ENCODE data around the gene KDM3B.

DNA sequence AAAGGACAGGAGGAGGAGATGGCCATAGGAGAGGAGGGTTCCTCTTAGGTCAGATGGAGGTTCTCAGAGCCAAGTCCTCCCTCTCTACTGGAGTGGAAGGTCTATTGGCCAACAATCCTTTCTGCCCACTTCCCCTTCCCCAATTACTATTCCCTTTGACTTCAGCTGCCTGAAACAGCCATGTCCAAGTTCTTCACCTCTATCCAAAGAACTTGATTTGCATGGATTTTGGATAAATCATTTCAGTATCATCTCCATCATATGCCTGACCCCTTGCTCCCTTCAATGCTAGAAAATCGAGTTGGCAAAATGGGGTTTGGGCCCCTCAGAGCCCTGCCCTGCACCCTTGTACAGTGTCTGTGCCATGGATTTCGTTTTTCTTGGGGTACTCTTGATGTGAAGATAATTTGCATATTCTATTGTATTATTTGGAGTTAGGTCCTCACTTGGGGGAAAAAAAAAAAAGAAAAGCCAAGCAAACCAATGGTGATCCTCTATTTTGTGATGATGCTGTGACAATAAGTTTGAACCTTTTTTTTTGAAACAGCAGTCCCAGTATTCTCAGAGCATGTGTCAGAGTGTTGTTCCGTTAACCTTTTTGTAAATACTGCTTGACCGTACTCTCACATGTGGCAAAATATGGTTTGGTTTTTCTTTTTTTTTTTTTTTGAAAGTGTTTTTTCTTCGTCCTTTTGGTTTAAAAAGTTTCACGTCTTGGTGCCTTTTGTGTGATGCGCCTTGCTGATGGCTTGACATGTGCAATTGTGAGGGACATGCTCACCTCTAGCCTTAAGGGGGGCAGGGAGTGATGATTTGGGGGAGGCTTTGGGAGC lies 115.9 kb downstream of the KDM3B start:
- TF ChIP-seq, protein P1, sequence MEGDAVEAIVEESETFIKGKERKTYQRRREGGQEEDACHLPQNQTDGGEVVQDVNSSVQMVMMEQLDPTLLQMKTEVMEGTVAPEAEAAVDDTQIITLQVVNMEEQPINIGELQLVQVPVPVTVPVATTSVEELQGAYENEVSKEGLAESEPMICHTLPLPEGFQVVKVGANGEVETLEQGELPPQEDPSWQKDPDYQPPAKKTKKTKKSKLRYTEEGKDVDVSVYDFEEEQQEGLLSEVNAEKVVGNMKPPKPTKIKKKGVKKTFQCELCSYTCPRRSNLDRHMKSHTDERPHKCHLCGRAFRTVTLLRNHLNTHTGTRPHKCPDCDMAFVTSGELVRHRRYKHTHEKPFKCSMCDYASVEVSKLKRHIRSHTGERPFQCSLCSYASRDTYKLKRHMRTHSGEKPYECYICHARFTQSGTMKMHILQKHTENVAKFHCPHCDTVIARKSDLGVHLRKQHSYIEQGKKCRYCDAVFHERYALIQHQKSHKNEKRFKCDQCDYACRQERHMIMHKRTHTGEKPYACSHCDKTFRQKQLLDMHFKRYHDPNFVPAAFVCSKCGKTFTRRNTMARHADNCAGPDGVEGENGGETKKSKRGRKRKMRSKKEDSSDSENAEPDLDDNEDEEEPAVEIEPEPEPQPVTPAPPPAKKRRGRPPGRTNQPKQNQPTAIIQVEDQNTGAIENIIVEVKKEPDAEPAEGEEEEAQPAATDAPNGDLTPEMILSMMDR (IDR thresholded peaks at IDR 0.05): no peak
- TF ChIP-seq POLR2A (IDR thresholded peaks at IDR 0.05): peak; percentile 78
